Breast epithelium (tissue), 3 donors: ENCODE results near the gene EPHA8.

Experiments
- CTCF ChIP-seq, 3 donors: fragments of 450-650 bp; IDR thresholded peaks; one replicate each; pipeline ENCODE4 v1.5.1; 2016 to 2017; ENCODE audit warnings: antibody characterized with exemption in 3 of 3, mild to moderate bottlenecking in 3 of 3, moderate library complexity in 3 of 3
- POLR2A ChIP-seq: fragments of 450-650 bp; IDR thresholded peaks from one replicate; pipeline ENCODE4 v1.6.1; 2016; ENCODE audit warnings: antibody characterized with exemption, mild to moderate bottlenecking, moderate library complexity

GRCh38 chr1:22635436-22635835 is 72.1 kb downstream of the EPHA8 start:
- TF ChIP-seq POLR2A: no peak
- no peak for TF ChIP-seq CTCF (IDR thresholded peaks at IDR 0.05)
